ENCODE measurements around the gene VAV3.

GRCh38 chr1:107529511-107530149 is 435.4 kb downstream of the VAV3 start:
- TF ChIP-seq, protein P1, sequence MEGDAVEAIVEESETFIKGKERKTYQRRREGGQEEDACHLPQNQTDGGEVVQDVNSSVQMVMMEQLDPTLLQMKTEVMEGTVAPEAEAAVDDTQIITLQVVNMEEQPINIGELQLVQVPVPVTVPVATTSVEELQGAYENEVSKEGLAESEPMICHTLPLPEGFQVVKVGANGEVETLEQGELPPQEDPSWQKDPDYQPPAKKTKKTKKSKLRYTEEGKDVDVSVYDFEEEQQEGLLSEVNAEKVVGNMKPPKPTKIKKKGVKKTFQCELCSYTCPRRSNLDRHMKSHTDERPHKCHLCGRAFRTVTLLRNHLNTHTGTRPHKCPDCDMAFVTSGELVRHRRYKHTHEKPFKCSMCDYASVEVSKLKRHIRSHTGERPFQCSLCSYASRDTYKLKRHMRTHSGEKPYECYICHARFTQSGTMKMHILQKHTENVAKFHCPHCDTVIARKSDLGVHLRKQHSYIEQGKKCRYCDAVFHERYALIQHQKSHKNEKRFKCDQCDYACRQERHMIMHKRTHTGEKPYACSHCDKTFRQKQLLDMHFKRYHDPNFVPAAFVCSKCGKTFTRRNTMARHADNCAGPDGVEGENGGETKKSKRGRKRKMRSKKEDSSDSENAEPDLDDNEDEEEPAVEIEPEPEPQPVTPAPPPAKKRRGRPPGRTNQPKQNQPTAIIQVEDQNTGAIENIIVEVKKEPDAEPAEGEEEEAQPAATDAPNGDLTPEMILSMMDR (IDR thresholded peaks at IDR 0.05) = peak; percentile 29 to 75 (median 69)
- TF ChIP-seq POLR2A (IDR thresholded peaks at IDR 0.05) = no peak
